Keratinocyte (primary cell): ENCODE results near the gene PNMT. TPM values are rescaled to one million over a fixed set of nuclear protein-coding genes. Genes with fewer than 3 reads are reported as not detected.

Experiments
- DNase-seq: peaks from one replicate; pipeline ENCODE4 v3.0.0-alpha.2; 2011; ENCODE audit warnings: low read depth, missing footprints, low spot score
- FAIRE-seq: peaks from 2 replicates; lab custom pipeline; 2011; peaks lifted over from hg19 to GRCh38; lab: Jason Lieb, UNC
- H2AFZ ChIP-seq: 2 replicates; pipeline ENCODE4 v1.6.0; 2012; ENCODE audit warnings: low read length, control low read depth, inconsistent platforms; ENCODE audit not compliant: control insufficient read depth
- H3K27ac ChIP-seq: 2 replicates; pipeline ENCODE4 v1.5.1; 2011; ENCODE audit warnings: low read length; ENCODE audit not compliant: control insufficient read depth, insufficient read depth
- H3K27me3 ChIP-seq: 3 replicates; pipeline ENCODE4 v1.6.0; 2011; ENCODE audit warnings: low read length; ENCODE audit not compliant: control insufficient read depth, insufficient read depth; ENCODE audit errors: extremely low read depth
- H3K36me3 ChIP-seq, 2 experiments: 2 replicates in 1 of 2; 3 replicates in 1 of 2; pipeline ENCODE4 v1.5.1; 2011; ENCODE audit warnings: low read length in 2 of 2, mild to moderate bottlenecking in 1 of 2; ENCODE audit not compliant: control insufficient read depth in 2 of 2, insufficient read depth in 2 of 2; ENCODE audit errors: extremely low read depth in 1 of 2
- H3K4me1 ChIP-seq: 3 replicates; pipeline ENCODE4 v1.5.1; 2011; ENCODE audit warnings: low read length; ENCODE audit not compliant: control insufficient read depth, insufficient read depth; ENCODE audit errors: extremely low read depth
- H3K4me2 ChIP-seq: 3 replicates; pipeline ENCODE4 v1.6.0; 2011; ENCODE audit warnings: low read depth, low read length; ENCODE audit not compliant: control insufficient read depth, insufficient read depth; ENCODE audit errors: extremely low read depth
- H3K4me3 ChIP-seq, 3 experiments: fragments of 200-600 bp in 1 of 3; sonication (generic) in 1 of 3; 2 replicates in 2 of 3; 3 replicates in 1 of 3; pipeline ENCODE4 v1.5.1; 2011 to 2016; ENCODE audit warnings: low read length in 3 of 3, mild to moderate bottlenecking in 3 of 3, control low read depth in 2 of 3, inconsistent platforms in 1 of 3, low read depth in 1 of 3, mixed read lengths in 1 of 3, mixed run types in 1 of 3, moderate library complexity in 1 of 3; ENCODE audit not compliant: control insufficient read depth in 2 of 3, insufficient read depth in 2 of 3; ENCODE audit errors: extremely low read depth in 1 of 3
- H3K79me2 ChIP-seq: 2 replicates; pipeline ENCODE4 v1.6.0; 2012; ENCODE audit warnings: low read length; ENCODE audit not compliant: control insufficient read depth, insufficient read depth
- H3K9ac ChIP-seq: 3 replicates; pipeline ENCODE4 v1.6.0; 2011; ENCODE audit warnings: low read length; ENCODE audit not compliant: control insufficient read depth, insufficient read depth; ENCODE audit errors: extremely low read depth
- H3K9me1 ChIP-seq: 3 replicates; pipeline ENCODE4 v1.6.0; 2011; ENCODE audit warnings: low read length; ENCODE audit not compliant: control insufficient read depth, insufficient read depth; ENCODE audit errors: extremely low read depth
- H3K9me3 ChIP-seq: 2 replicates; pipeline ENCODE4 v1.5.1; 2012; ENCODE audit warnings: low read depth, low read length; ENCODE audit not compliant: control insufficient read depth
- H4K20me1 ChIP-seq: 3 replicates; pipeline ENCODE4 v1.6.0; 2011; ENCODE audit warnings: low read length; ENCODE audit not compliant: control insufficient read depth, insufficient read depth; ENCODE audit errors: extremely low read depth
- CTCF ChIP-seq, 3 experiments: IDR thresholded peaks in 1 of 3; conservative IDR thresholded peaks in 1 of 3; optimal IDR thresholded peaks in 1 of 3; 2 replicates in 2 of 3; 3 replicates in 1 of 3; pipeline versions ENCODE3 to v1.5.1; 2011; ENCODE audit warnings: low read length in 3 of 3, mild to moderate bottlenecking in 3 of 3, moderate library complexity in 2 of 3, control low read depth in 1 of 3, inconsistent platforms in 1 of 3; ENCODE audit not compliant: insufficient read depth in 2 of 3; ENCODE audit errors: extremely low read depth in 1 of 3
- EZH2 ChIP-seq: IDR thresholded peaks from one replicate; pipeline ENCODE4 v1.6.1; 2012; ENCODE audit warnings: inconsistent platforms, mild to moderate bottlenecking, low read length, moderate library complexity
- dilution Hi-C: fragments of 300-500 bp; cut with MboI; formaldehyde crosslinking; loops from one replicate; pipeline ENCODE4 v1.7.0; 2020; ENCODE audit warnings: low sequenced_read_pairs; ENCODE audit not compliant: extremely low pct_ligation_motif_present
- polyA plus RNA-seq, 5 experiments: library from polyadenylated mRNA; depleted of rRNA in 3 of 5; stranded (reverse) in 3 of 5; stranded (forward) in 1 of 5; unstranded in 1 of 5; fragments of >200 nt; gene quantifications; 1 replicate in 1 of 5; 2 replicates in 3 of 5; 3 replicates in 1 of 5; pipeline versions ENCODE4 v1.2.1 to v1.2.3, GENCODE V29; 2011 to 2012; ENCODE audit warnings: missing spikeins in 2 of 5, low read depth in 1 of 5, low replicate concordance in 1 of 5

PNMT gene
- polyA plus RNA-seq, 1 donor (not counting 4 experiments of a cell fraction or from before 2014, with no cell fraction given): not detected

DNA sequence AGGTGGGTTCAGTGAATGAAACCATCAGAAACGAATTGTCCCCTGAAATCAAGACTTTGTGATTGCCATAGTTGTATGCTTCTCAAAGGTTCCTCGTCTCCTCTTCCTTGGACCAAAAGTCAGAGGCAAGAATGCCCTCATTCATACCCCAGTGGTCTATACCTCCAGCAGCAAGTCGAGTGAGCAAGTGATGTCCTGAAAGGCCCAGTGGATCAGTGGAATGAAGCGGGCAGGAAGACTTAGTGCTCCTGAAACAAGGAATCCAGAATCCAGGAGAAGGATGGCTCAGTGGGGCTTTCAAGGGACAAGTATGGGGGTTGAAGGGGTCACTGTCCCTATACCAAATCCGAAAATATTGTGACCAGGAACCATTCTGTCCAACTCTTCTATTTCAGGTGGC, 26.3 kb downstream of the PNMT start:
- H3K27me3 ChIP-seq: no peaks in the 10 kb centered on the region
- dilution Hi-C loops: no loop called here
- peaks cover 5% of the 10 kb centered on the region for H3K4me1 ChIP-seq
- H3K9ac ChIP-seq: no peak overlapping the region
- no peak for TF ChIP-seq CTCF (optimal IDR thresholded peaks at IDR 0.05 in 1 of 3, IDR thresholded peaks at IDR 0.05 in 1 of 3, conservative IDR thresholded peaks at IDR 0.05 in 1 of 3; ENCODE audit: extremely low read depth in 1 of 3, insufficient read depth in 2 of 3, low read length in 3 of 3)
- TF ChIP-seq EZH2: no peak
- no peaks in the 10 kb centered on the region for H4K20me1 ChIP-seq
- H2AFZ ChIP-seq: no peak overlapping the region
- FAIRE-seq (no peak), DNase-seq (no peak)
- no peak overlapping the region for H3K4me2 ChIP-seq
- no peaks in the 10 kb centered on the region for H3K79me2 ChIP-seq
- H3K9me3 ChIP-seq: no peaks in the 10 kb centered on the region
- peaks cover 0 to 2% of the 10 kb centered on the region in 2 experiments for H3K36me3 ChIP-seq
- H3K9me1 ChIP-seq: no peaks in the 10 kb centered on the region
- no peak overlapping the region for H3K4me3 ChIP-seq
- H3K27ac ChIP-seq: no peak overlapping the region

DNA sequence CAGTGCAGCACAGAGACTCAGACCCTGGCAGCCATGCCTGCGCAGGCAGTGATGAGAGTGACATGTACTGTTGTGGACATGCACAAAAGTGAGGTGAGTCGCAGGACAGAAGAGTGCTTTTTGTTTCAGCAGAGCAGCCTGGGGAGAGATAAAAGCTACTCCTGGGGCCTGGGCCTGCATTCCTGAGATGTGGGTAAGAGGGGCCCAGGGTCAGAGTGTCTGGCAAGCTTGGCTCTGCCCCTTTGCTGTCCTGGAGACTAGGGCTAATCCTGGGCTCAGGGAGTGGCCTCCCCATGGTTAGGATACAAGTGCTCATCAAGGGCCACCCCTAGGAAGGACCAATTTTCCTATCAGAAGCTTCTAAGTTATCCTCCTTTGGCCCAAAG, 26.8 kb downstream of the PNMT start:
- TF ChIP-seq EZH2: no peak
- no peak for TF ChIP-seq CTCF (optimal IDR thresholded peaks at IDR 0.05 in 1 of 3, IDR thresholded peaks at IDR 0.05 in 1 of 3, conservative IDR thresholded peaks at IDR 0.05 in 1 of 3; ENCODE audit: extremely low read depth in 1 of 3, insufficient read depth in 2 of 3, low read length in 3 of 3)
- Histone ChIP-seq H3K9me3 (no peaks in the 10 kb centered on the region), H3K9me1 (no peaks in the 10 kb centered on the region), H3K4me1 (peaks cover 5% of the 10 kb centered on the region), H3K9ac (no peak overlapping the region), H4K20me1 (no peaks in the 10 kb centered on the region), H3K4me3 (no peak overlapping the region), H3K27ac (no peak overlapping the region), H3K36me3 (peaks cover 0 to 2% of the 10 kb centered on the region in 2 experiments), H3K27me3 (no peaks in the 10 kb centered on the region), H3K79me2 (no peaks in the 10 kb centered on the region), H3K4me2 (no peak overlapping the region), H2AFZ (no peak overlapping the region)
- dilution Hi-C loops: no loop called here
- DNase-seq (no peak), FAIRE-seq (no peak)
